WTC11 (cell line): ENCODE measurements around the gene LARP1B. TPM values are rescaled to one million over a fixed set of nuclear protein-coding genes. Genes with fewer than 3 reads are reported as not detected.

Source experiments
- ATAC-seq: fragments of 200-7000 bp; cut with Tn5 transposase; 2 replicates; pipeline ENCODE4 v1.10.0; 2021; ENCODE audit warnings: mild to moderate bottlenecking, moderate library complexity
- CTCF ChIA-PET: fragments of 300-600 bp; sonication (Branson Sonifier 250); formaldehyde crosslinking; loops from one replicate; lab custom pipeline; 2021; ENCODE audit warnings: antibody characterized with exemption; lab: Charles Lee
- POLR2A ChIA-PET: fragments of 350-600 bp; sonication (Branson Sonifier 250); formaldehyde crosslinking; loops from one replicate; lab custom pipeline; 2021; ENCODE audit warnings: antibody characterized with exemption; lab: Charles Lee
- DNase-seq: peaks from one replicate; pipeline ENCODE4 v3.0.0; 2021; ENCODE audit warnings: low spot score
- H3K27ac Mint-ChIP-seq: 2 replicates; pipeline ENCODE4 v1.8.0; 2021; ENCODE audit warnings: mixed read lengths
- H3K27me3 Mint-ChIP-seq: 2 replicates; pipeline ENCODE4 v1.8.0; 2021; ENCODE audit warnings: low read depth, mild to moderate bottlenecking, moderate library complexity, mixed read lengths
- H3K36me3 Mint-ChIP-seq: 2 replicates; pipeline ENCODE4 v1.8.0; 2021; ENCODE audit warnings: mixed read lengths
- H3K4me1 Mint-ChIP-seq: 2 replicates; pipeline ENCODE4 v1.8.0; 2022; ENCODE audit warnings: mixed read lengths
- H3K4me3 Mint-ChIP-seq: 2 replicates; pipeline ENCODE4 v1.8.0; 2021; ENCODE audit warnings: mild to moderate bottlenecking, moderate library complexity, mixed read lengths
- H3K9me3 Mint-ChIP-seq: 2 replicates; pipeline ENCODE4 v1.8.0; 2021; ENCODE audit warnings: mixed read lengths
- FOXJ3 ChIP-seq: sonication (generic); formaldehyde crosslinking; IDR thresholded peaks from 2 replicates; pipeline ENCODE4 v1.9.0; 2021; ENCODE audit warnings: missing genetic modification reagents, mild to moderate bottlenecking, borderline replicate concordance
- FOXP1 ChIP-seq: sonication (generic); formaldehyde crosslinking; IDR thresholded peaks from 2 replicates; pipeline ENCODE4 v1.8.0; 2022; ENCODE audit warnings: missing genetic modification reagents, mild to moderate bottlenecking, moderate library complexity, borderline replicate concordance
- HMGA2 ChIP-seq: fragments of 250-450 bp; sonication (Bioruptor Pico); IDR thresholded peaks from 2 replicates; pipeline ENCODE4 v1.4.0; 2021; ENCODE audit warnings: mild to moderate bottlenecking, moderate library complexity
- JUN ChIP-seq: sonication (generic); formaldehyde crosslinking; IDR thresholded peaks from 2 replicates; pipeline ENCODE4 v1.8.0; 2023; ENCODE audit warnings: mild to moderate bottlenecking, missing genetic modification reagents
- KAT7 ChIP-seq: sonication (generic); formaldehyde crosslinking; IDR thresholded peaks from 2 replicates; pipeline ENCODE4 v1.8.1; 2023; ENCODE audit warnings: missing genetic modification reagents, mild to moderate bottlenecking, borderline replicate concordance
- MXD4 ChIP-seq: fragments of 250-450 bp; sonication (Bioruptor Pico); IDR thresholded peaks from 2 replicates; pipeline ENCODE4 v1.8.0; 2021; ENCODE audit warnings: mild to moderate bottlenecking, moderate library complexity, borderline replicate concordance
- NFATC4 ChIP-seq: fragments of 250-450 bp; sonication (Bioruptor Pico); IDR thresholded peaks from 2 replicates; pipeline ENCODE4 v1.9.0; 2021; ENCODE audit warnings: mild to moderate bottlenecking
- NFE2L1 ChIP-seq: sonication (generic); formaldehyde crosslinking; IDR thresholded peaks from 2 replicates; pipeline ENCODE4 v1.8.1; 2023; ENCODE audit warnings: missing genetic modification reagents
- NR1H2 ChIP-seq: sonication (generic); formaldehyde crosslinking; IDR thresholded peaks from 2 replicates; pipeline ENCODE4 v1.9.0; 2021; ENCODE audit warnings: mild to moderate bottlenecking, moderate library complexity, missing genetic modification reagents
- NR2C2 ChIP-seq: sonication (generic); formaldehyde crosslinking; IDR thresholded peaks from 2 replicates; pipeline ENCODE4 v1.8.0; 2022; ENCODE audit warnings: mild to moderate bottlenecking, missing genetic modification reagents
- NR3C1 ChIP-seq: sonication (generic); formaldehyde crosslinking; conservative IDR thresholded peaks from 2 replicates; pipeline ENCODE4 v1.8.1; 2023; ENCODE audit warnings: low read depth, mild to moderate bottlenecking, missing genetic modification reagents
- PRRX2 ChIP-seq: fragments of 250-450 bp; sonication (Bioruptor Pico); IDR thresholded peaks from 2 replicates; pipeline ENCODE4 v1.8.0; 2021; ENCODE audit warnings: mild to moderate bottlenecking
- RELA ChIP-seq: sonication (generic); formaldehyde crosslinking; IDR thresholded peaks from 2 replicates; pipeline ENCODE4 v1.8.1; 2022; ENCODE audit warnings: missing genetic modification reagents, mild to moderate bottlenecking, borderline replicate concordance
- RORB ChIP-seq: fragments of 250-450 bp; sonication (Bioruptor Pico); IDR thresholded peaks from 2 replicates; pipeline ENCODE4 v1.9.0; 2021; ENCODE audit warnings: mild to moderate bottlenecking
- ZBTB21 ChIP-seq: sonication (generic); formaldehyde crosslinking; IDR thresholded peaks from 2 replicates; pipeline ENCODE4 v1.8.1; 2023; ENCODE audit warnings: mild to moderate bottlenecking, missing genetic modification reagents, borderline replicate concordance
- ZNF317 ChIP-seq: sonication (generic); formaldehyde crosslinking; IDR thresholded peaks from 2 replicates; pipeline ENCODE4 v1.8.1; 2023; ENCODE audit warnings: low read depth, mild to moderate bottlenecking, moderate library complexity, missing genetic modification reagents, borderline replicate concordance
- ZNF423 ChIP-seq: fragments of 250-450 bp; sonication (Bioruptor Pico); IDR thresholded peaks from 2 replicates; pipeline ENCODE4 v2.1.2; 2022; ENCODE audit warnings: mild to moderate bottlenecking, moderate library complexity
- total RNA-seq: library from RNA; stranded (reverse); gene quantifications from 3 replicates; pipeline ENCODE4 v1.2.3, GENCODE V29; 2021
- TF ChIP-seq, protein P1 (sequence below): sonication (generic); formaldehyde crosslinking; IDR thresholded peaks from 2 replicates; pipeline ENCODE4 v1.8.0; 2022; ENCODE audit warnings: mild to moderate bottlenecking, missing genetic modification reagents
- TF ChIP-seq, protein P2 (sequence below): sonication (generic); formaldehyde crosslinking; IDR thresholded peaks from 2 replicates; pipeline ENCODE4 v1.8.1; 2022; ENCODE audit warnings: low read depth, missing genetic modification reagents, borderline replicate concordance
- TF ChIP-seq, protein P3 (sequence below): sonication (generic); formaldehyde crosslinking; IDR thresholded peaks from 2 replicates; pipeline ENCODE4 v1.8.1; 2023; ENCODE audit warnings: mild to moderate bottlenecking, missing genetic modification reagents

LARP1B gene
- total RNA-seq, 1 experiment from 2014 or later: 35.6 TPM

DNA sequence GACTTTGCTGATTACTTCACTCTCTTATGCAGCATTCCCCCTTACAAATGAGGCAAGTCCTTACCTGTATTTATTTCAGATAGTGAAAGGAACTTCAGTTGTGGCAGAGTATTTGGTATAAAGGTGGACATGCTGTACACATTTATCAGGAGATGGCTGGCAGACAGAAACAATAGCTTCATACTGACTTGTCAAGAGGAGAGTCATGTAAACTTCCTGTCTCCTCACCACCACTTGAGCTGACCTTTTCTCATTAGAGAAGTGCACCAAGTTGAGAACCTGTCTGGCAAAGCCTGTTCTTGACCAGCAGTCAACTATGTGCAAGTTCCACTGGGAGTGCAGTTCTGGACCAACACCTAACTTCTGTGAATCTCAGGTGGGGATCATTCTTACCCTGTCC, 80.8 kb downstream of the LARP1B start:
- Mint-ChIP-seq H3K9me3 (peaks cover 20% of the 10 kb centered on the region), H3K4me1 (peaks cover 2% of the 10 kb centered on the region), H3K4me3 (no peak overlapping the region), H3K27me3 (no peaks in the 10 kb centered on the region; the same call in 1 of the 2 replicates), H3K36me3 (peaks cover 15% of the 10 kb centered on the region), H3K27ac (peak overlapping the region; percentile 75)
- DNase-seq (no peak), ATAC-seq (no peak)
- ChIA-PET CTCF (no interaction called here), POLR2A (no interaction called here)
- TF ChIP-seq JUN (CRISPR knock-in tag): no peak
- TF ChIP-seq MXD4 (CRISPR knock-in tag): no peak
- TF ChIP-seq RORB (CRISPR knock-in tag): no peak
- no peak for TF ChIP-seq ZNF423 (CRISPR knock-in tag)
- TF ChIP-seq, protein P1, sequence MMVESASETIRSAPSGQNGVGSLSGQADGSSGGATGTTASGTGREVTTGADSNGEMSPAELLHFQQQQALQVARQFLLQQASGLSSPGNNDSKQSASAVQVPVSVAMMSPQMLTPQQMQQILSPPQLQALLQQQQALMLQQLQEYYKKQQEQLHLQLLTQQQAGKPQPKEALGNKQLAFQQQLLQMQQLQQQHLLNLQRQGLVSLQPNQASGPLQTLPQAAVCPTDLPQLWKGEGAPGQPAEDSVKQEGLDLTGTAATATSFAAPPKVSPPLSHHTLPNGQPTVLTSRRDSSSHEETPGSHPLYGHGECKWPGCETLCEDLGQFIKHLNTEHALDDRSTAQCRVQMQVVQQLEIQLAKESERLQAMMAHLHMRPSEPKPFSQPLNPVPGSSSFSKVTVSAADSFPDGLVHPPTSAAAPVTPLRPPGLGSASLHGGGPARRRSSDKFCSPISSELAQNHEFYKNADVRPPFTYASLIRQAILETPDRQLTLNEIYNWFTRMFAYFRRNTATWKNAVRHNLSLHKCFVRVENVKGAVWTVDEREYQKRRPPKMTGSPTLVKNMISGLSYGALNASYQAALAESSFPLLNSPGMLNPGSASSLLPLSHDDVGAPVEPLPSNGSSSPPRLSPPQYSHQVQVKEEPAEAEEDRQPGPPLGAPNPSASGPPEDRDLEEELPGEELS (CRISPR knock-in tag): no peak
- TF ChIP-seq NR1H2 (CRISPR knock-in tag): no peak
- no peak for TF ChIP-seq ZNF317 (CRISPR knock-in tag)

DNA sequence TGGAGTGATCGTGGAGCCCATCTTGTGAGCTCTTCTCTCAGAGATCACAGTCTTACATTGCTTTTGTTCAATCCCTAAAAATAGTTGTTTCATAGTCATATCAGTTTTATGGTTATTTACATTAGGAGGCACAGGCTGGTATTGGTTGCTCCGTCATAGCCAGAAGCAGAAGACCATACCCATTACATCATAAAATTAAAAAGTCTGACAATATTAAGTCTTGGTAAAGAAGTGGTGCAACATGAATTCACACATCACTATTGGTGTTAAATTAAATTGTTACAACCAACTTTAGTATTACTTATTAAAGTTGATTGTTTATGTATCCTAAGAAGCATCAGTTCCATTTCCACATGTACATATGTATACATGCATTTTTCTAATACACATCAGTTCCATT, 84.6 kb downstream of the LARP1B start:
- no peak overlapping the region for H3K27ac Mint-ChIP-seq
- peaks cover 15% of the 10 kb centered on the region for H3K36me3 Mint-ChIP-seq
- no peaks in the 10 kb centered on the region; the same call in 1 of the 2 replicates for H3K27me3 Mint-ChIP-seq
- peaks cover 20% of the 10 kb centered on the region for H3K9me3 Mint-ChIP-seq
- ATAC-seq (no peak), DNase-seq (no peak)
- POLR2A ChIA-PET: no interaction called here
- H3K4me3 Mint-ChIP-seq: no peak overlapping the region
- CTCF ChIA-PET: no interaction called here
- no peak for TF ChIP-seq NR3C1
- no peak for TF ChIP-seq KAT7 (CRISPR knock-in tag)
- no peak for TF ChIP-seq HMGA2
- no peak for TF ChIP-seq NR2C2
- no peak for TF ChIP-seq RELA (CRISPR knock-in tag)
- H3K4me1 Mint-ChIP-seq: peaks cover 2% of the 10 kb centered on the region

DNA sequence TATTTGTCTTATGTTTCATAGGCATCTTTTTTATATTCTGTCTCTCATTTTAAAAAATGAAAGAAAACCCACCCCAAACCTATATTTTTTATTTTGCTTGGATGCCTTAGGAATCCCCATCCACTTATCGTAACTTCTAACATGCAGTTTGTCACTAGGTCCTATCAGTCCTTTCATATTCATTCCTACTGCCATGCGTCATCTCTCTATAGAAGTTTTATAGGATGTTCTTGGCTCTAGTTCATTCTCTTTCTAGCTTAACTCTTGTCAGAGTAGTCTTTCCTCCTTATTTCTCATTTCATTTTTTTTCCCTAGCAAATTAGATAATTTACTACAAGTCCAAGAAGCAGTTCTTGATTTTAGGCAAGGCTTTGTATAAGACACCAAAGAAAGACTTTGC, 92.7 kb downstream of the LARP1B start:
- DNase-seq: no peak
- Mint-ChIP-seq H3K4me1 (no peaks in the 10 kb centered on the region), H3K27me3 (no peaks in the 10 kb centered on the region), H3K4me3 (no peak overlapping the region), H3K9me3 (peaks cover 17% of the 10 kb centered on the region), H3K36me3 (peaks cover 22% of the 10 kb centered on the region), H3K27ac (no peak overlapping the region)
- CTCF ChIA-PET: no interaction called here
- no peak for ATAC-seq
- TF ChIP-seq, protein P2, sequence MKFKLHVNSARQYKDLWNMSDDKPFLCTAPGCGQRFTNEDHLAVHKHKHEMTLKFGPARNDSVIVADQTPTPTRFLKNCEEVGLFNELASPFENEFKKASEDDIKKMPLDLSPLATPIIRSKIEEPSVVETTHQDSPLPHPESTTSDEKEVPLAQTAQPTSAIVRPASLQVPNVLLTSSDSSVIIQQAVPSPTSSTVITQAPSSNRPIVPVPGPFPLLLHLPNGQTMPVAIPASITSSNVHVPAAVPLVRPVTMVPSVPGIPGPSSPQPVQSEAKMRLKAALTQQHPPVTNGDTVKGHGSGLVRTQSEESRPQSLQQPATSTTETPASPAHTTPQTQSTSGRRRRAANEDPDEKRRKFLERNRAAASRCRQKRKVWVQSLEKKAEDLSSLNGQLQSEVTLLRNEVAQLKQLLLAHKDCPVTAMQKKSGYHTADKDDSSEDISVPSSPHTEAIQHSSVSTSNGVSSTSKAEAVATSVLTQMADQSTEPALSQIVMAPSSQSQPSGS (CRISPR knock-in tag): no peak
- no peak for TF ChIP-seq ZBTB21 (CRISPR knock-in tag)
- TF ChIP-seq NFATC4 (CRISPR knock-in tag): no peak
- TF ChIP-seq, protein P3, sequence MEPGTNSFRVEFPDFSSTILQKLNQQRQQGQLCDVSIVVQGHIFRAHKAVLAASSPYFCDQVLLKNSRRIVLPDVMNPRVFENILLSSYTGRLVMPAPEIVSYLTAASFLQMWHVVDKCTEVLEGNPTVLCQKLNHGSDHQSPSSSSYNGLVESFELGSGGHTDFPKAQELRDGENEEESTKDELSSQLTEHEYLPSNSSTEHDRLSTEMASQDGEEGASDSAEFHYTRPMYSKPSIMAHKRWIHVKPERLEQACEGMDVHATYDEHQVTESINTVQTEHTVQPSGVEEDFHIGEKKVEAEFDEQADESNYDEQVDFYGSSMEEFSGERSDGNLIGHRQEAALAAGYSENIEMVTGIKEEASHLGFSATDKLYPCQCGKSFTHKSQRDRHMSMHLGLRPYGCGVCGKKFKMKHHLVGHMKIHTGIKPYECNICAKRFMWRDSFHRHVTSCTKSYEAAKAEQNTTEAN: no peak
- TF ChIP-seq FOXJ3: no peak
- TF ChIP-seq FOXP1 (CRISPR knock-in tag): no peak
- no peak for TF ChIP-seq NFE2L1 (CRISPR knock-in tag)
- no peak for TF ChIP-seq PRRX2 (CRISPR knock-in tag)
- POLR2A ChIA-PET: no interaction called here
